ENCODE results near the gene LRFN4.
A peak's percentile ranks its signal among the peaks of the same experiment; 100 is the strongest.

The LRFN4 gene

DNA sequence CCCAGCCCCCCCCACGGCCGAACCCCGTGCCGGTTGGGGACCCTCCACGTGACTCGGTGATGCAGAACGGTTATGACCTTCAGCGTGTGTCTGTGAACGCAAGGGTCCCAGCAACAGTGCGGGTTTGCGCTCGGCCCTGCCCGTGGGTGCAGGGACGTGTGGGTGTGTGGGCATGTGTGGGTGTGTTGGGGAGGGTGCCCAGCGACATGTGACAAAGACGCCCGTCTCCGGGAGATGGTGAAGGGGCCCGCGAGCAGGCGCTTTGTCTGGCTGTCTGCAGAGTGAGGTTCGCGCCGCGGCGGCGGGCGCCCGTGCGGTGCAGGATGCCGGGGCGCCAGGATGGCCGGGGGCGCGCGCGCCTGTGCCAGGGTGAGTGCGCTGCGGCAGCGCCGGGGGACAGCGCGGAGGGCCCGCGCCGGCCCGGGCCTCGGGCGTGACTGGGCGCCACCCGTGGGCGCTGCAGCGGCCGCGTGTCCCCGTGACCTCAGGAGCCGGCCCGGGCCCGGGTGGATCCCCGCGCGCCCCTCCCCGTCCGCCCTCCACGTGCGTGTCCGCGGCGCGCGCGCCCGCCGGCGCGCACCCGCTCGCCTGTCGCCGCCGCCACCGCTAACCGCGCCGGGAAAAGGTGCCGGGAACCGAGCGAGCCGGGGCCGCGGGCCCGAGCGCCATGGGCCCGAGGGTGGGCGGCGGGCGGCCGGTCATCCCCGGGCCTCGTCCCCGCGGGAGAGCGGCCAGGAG is at the start of gene LRFN4:
Gene LRFN4, plus strand, starts transcription at position 569 of the 738 bp plus-strand sequence. CDS start 681 bp downstream, outside the sequence.
- TF ChIP-seq CTCF (IDR thresholded peaks at IDR 0.05; ENCODE audit: low read depth, low read length, missing control alignments) = no peak
- peak within 1 kb of the TSS; percentile 67 for H3K4me3 ChIP-seq (ENCODE audit: low read depth, low read length)
- DNase-seq (ENCODE audit: low read depth) = no peak
- in situ Hi-C loops (cut with HindIII; ENCODE audit: low sequenced_read_pairs) = no loop called here

GRCh38 chr11:66809592-66809991 is 47.3 kb upstream of the LRFN4 start:
- no peak for TF ChIP-seq CTCF (IDR thresholded peaks at IDR 0.05; ENCODE audit: low read depth, low read length, missing control alignments)
- no peak for DNase-seq (ENCODE audit: low read depth)

GRCh38 chr11:66810576-66811185 is 46.2 kb upstream of the LRFN4 start:
- no peak for TF ChIP-seq CTCF (IDR thresholded peaks at IDR 0.05; ENCODE audit: low read depth, low read length, missing control alignments)
- no peak overlapping the region for H3K4me3 ChIP-seq (ENCODE audit: low read depth, low read length)
- no peak for DNase-seq (ENCODE audit: low read depth)
- in situ Hi-C loops (cut with HindIII; ENCODE audit: low sequenced_read_pairs) = no loop called here

More at GRCh38 chr11:66809592-66809991, 47.3 kb upstream of the LRFN4 start:
- in situ Hi-C loops (cut with HindIII; ENCODE audit: low sequenced_read_pairs) = no loop called here
- H3K4me3 ChIP-seq (ENCODE audit: low read depth, low read length) = no peak overlapping the region

- no peak overlapping the region for H3K4me3 ChIP-seq (ENCODE audit: low read depth, low read length)
- no peak for DNase-seq (ENCODE audit: low read depth)
- no peak for TF ChIP-seq CTCF (IDR thresholded peaks at IDR 0.05; ENCODE audit: low read depth, low read length, missing control alignments)
- in situ Hi-C loops (cut with HindIII; ENCODE audit: low sequenced_read_pairs) = no loop called here
Observed at GRCh38 chr11:66814678-66815077, 42.2 kb upstream of the LRFN4 start.

GRCh38 chr11:66815646-66816045 is 41.2 kb upstream of the LRFN4 start:
- DNase-seq (ENCODE audit: low read depth) = no peak
- TF ChIP-seq CTCF (IDR thresholded peaks at IDR 0.05; ENCODE audit: low read depth, low read length, missing control alignments) = no peak
- in situ Hi-C loops (cut with HindIII; ENCODE audit: low sequenced_read_pairs) = no loop called here
- H3K4me3 ChIP-seq (ENCODE audit: low read depth, low read length) = no peak overlapping the region

DNA sequence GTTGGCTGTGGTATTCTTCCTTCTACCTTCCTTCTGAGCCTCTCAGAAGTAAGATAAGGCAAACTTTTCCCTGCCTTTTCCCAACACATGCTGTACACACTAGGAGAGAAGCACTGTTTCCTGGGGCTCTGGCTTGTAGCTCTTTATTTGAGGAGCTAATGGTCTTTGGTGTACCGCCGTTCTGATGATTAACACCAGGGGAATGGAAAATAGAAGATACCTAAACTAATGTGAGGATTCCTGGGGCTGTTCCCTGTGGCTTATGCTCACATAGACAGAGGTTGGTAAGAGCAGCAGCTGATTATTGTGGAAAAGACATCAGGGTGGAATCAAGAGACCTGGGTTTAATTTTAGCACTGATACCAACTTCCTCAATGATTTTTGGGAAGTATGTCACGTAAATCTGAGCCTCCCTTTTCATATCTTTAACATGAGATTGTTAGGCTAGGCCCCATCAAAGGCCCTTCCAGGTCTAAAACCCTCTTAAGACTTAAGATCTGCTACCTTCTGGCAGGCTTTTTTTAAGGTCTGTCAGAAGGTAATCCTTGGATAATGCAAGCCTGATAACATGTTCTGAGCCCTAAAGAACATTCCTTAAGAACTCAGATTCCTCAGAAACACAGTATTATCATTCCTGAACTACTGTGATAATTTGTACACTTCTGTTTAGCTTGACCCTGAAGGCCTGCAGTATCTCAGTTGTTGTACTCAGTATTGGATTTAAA is 38.5 kb upstream of the LRFN4 start:
- no peak for TF ChIP-seq CTCF (IDR thresholded peaks at IDR 0.05; ENCODE audit: low read depth, low read length, missing control alignments)
- no peak overlapping the region for H3K4me3 ChIP-seq (ENCODE audit: low read depth, low read length)
- DNase-seq (ENCODE audit: low read depth) = no peak
- in situ Hi-C loops (cut with HindIII; ENCODE audit: low sequenced_read_pairs) = no loop called here
